GM20000 (cell line): ENCODE data around the gene NCK2.

Experiments
- DNase-seq: peaks from one replicate; pipeline ENCODE4 v3.0.0; 2012; ENCODE audit warnings: low spot score
- CTCF ChIP-seq: IDR thresholded peaks from 2 replicates; pipeline ENCODE4 v1.5.1; 2012; ENCODE audit warnings: mild to moderate bottlenecking, control low read depth; ENCODE audit errors: extremely low read depth, missing control alignments

The NCK2 gene

GRCh38 chr2:105712981-105713596 lies 31.6 kb upstream of the NCK2 start:
- TF ChIP-seq CTCF, result no peak
- no peak for DNase-seq

GRCh38 chr2:105714141-105714540 lies 30.6 kb upstream of the NCK2 start:
- no peak for DNase-seq
- TF ChIP-seq CTCF, result no peak

- no peak for TF ChIP-seq CTCF
- DNase-seq, result no peak
These were observed 25.7 kb upstream of the NCK2 start for GRCh38 chr2:105718846-105719481.

GRCh38 chr2:105721991-105722511 lies 22.7 kb upstream of the NCK2 start:
- TF ChIP-seq CTCF, result no peak
- DNase-seq, result no peak

GRCh38 chr2:105722726-105723297 lies 21.9 kb upstream of the NCK2 start:
- DNase-seq, result no peak
- no peak for TF ChIP-seq CTCF

- TF ChIP-seq CTCF, result no peak
- no peak for DNase-seq
These were observed 21.3 kb upstream of the NCK2 start for GRCh38 chr2:105723431-105723830.

- no peak for TF ChIP-seq CTCF
- no peak for DNase-seq
These were observed 19.3 kb upstream of the NCK2 start for GRCh38 chr2:105725388-105725787.
